ENCODE data around the gene THOC1. TPM values are rescaled to one million over a fixed set of nuclear protein-coding genes. Genes with fewer than 3 reads are reported as not detected.

The THOC1 gene
- total and polyA plus RNA-seq, 2 donors (not counting 1 experiment from before 2014, with no cell fraction given) = 18.3 to 78.7 TPM

GRCh38 chr18:267380-267687 lies 513 bp downstream of the THOC1 start:
- ATAC-seq (ENCODE audit: low read depth) = no peak
- H3K36me3 ChIP-seq (replicated peaks in 1 of 2; ENCODE audit: control extremely low read depth in 1 of 2, control insufficient read depth in 1 of 2, extremely low read depth in 1 of 2, insufficient read depth in 2 of 2, low read length in 1 of 2) = peaks cover 0 to 20% of the 10 kb centered on the region in 2 experiments
- H3K4me3 Mint-ChIP-seq = peak overlapping the region; percentile 98
- no peaks in the 10 kb centered on the region for H3K9me3 Mint-ChIP-seq (ENCODE audit: insufficient read depth)
- no peaks in the 10 kb centered on the region for H3K27me3 Mint-ChIP-seq
- no peaks in the 10 kb centered on the region for H3K27me3 ChIP-seq (replicated peaks in 1 of 4; ENCODE audit: control extremely low read depth in 1 of 4, control insufficient read depth in 3 of 4, insufficient read depth in 4 of 4, low read length in 3 of 4)
- CTCF ChIA-PET = interaction anchor here (1.3 kb wide), 1 partner anchor 109 kb away, joined by 4 read pairs; the partner anchor contains the start of gene USP14
- peak overlapping the region; percentile 71 to 100 (median 95) for H3K4me3 ChIP-seq (ENCODE audit: control extremely low read depth in 1 of 5, extremely low read depth in 1 of 5, insufficient read depth in 1 of 5, low read depth in 2 of 5, low read length in 4 of 5)
- H3K79me2 ChIP-seq (ENCODE audit: control insufficient read depth, insufficient read depth, low read length) = peaks cover 22% of the 10 kb centered on the region
- H3K4me1 Mint-ChIP-seq = peaks cover 30% of the 10 kb centered on the region
- H3K9me3 ChIP-seq (ENCODE audit: control extremely low read depth in 1 of 3, control insufficient read depth in 2 of 3, insufficient read depth in 1 of 3, low read length in 2 of 3) = no peaks in the 10 kb centered on the region
- TF ChIP-seq CTCF (IDR thresholded peaks at IDR 0.05) = no peak
- no peak for TF ChIP-seq EZH2 (IDR thresholded peaks at IDR 0.05; ENCODE audit: borderline replicate concordance, insufficient read depth, low read depth, low read length, poor library complexity, severe bottlenecking)
- 0% methylated on average over 2 of the region's 9 CpGs for WGBS (ENCODE audit: insufficient coverage)
- peak overlapping the region; percentile 86 for H3K9ac ChIP-seq (ENCODE audit: low read length)
- no peak for DNase-seq
- peaks cover 8 to 16% of the 10 kb centered on the region in 2 donors for H3K4me1 ChIP-seq (ENCODE audit: control insufficient read depth in 2 of 2, insufficient read depth in 2 of 2, low read length in 2 of 2)
- POLR2A ChIA-PET = interaction anchor here (1.1 to 1.4 kb wide), 2 partner anchors 37 to 109 kb away, joined by 3 to 5 read pairs; partner anchors contain the start of gene USP14
- peak overlapping the region; percentile 75 for H3K4me2 ChIP-seq (replicated peaks; ENCODE audit: low read depth, low read length, poor library complexity, severe bottlenecking)
- intact Hi-C loops (cut with micrococcal nuclease) = loop anchor here (5.0 kb wide), 1 partner anchor 445 kb away; the partner anchor contains the start of gene ENOSF1
- no peaks in the 10 kb centered on the region for H4K20me1 ChIP-seq (ENCODE audit: control insufficient read depth, insufficient read depth, low read length, poor library complexity, severe bottlenecking)
- H2AFZ ChIP-seq (ENCODE audit: insufficient read depth, low read depth, low read length, poor library complexity, severe bottlenecking) = peak overlapping the region; percentile 79
- peak overlapping the region; percentile 99 for H3K27ac Mint-ChIP-seq
- H3K27ac ChIP-seq (ENCODE audit: low read length in 2 of 2) = peak overlapping the region; percentile 84 to 89

GRCh38 chr18:261398-262073 lies 6.3 kb downstream of the THOC1 start:
- no peaks in the 10 kb centered on the region for H3K9me3 Mint-ChIP-seq (ENCODE audit: insufficient read depth)
- no peak overlapping the region for H2AFZ ChIP-seq (ENCODE audit: insufficient read depth, low read depth, low read length, poor library complexity, severe bottlenecking)
- no peaks in the 10 kb centered on the region for H3K27me3 Mint-ChIP-seq
- H3K27me3 ChIP-seq (replicated peaks in 1 of 4; ENCODE audit: control extremely low read depth in 1 of 4, control insufficient read depth in 3 of 4, insufficient read depth in 4 of 4, low read length in 3 of 4) = no peaks in the 10 kb centered on the region
- ChIA-PET CTCF (interaction anchor here (1.2 kb wide), 1 partner anchor 49 kb away, joined by 3 read pairs; no protein-coding TSS in a partner anchor), POLR2A (no interaction called here)
- H3K79me2 ChIP-seq (ENCODE audit: control insufficient read depth, insufficient read depth, low read length) = peaks cover 8% of the 10 kb centered on the region
- H3K9me3 ChIP-seq (ENCODE audit: control extremely low read depth in 1 of 3, control insufficient read depth in 2 of 3, insufficient read depth in 1 of 3, low read length in 2 of 3) = no peaks in the 10 kb centered on the region
- no peak overlapping the region for H3K9ac ChIP-seq (ENCODE audit: low read length)
- H3K36me3 ChIP-seq (replicated peaks in 1 of 2; ENCODE audit: control extremely low read depth in 1 of 2, control insufficient read depth in 1 of 2, extremely low read depth in 1 of 2, insufficient read depth in 2 of 2, low read length in 1 of 2) = peaks cover 0 to 59% of the 10 kb centered on the region in 2 experiments
- TF ChIP-seq EZH2 (IDR thresholded peaks at IDR 0.05; ENCODE audit: borderline replicate concordance, insufficient read depth, low read depth, low read length, poor library complexity, severe bottlenecking) (no peak), CTCF (IDR thresholded peaks at IDR 0.05) (no peak)
- H3K4me3 ChIP-seq (ENCODE audit: control extremely low read depth in 1 of 5, extremely low read depth in 1 of 5, insufficient read depth in 1 of 5, low read depth in 2 of 5, low read length in 4 of 5) = no peak overlapping the region
- intact Hi-C loops (cut with micrococcal nuclease) = no loop called here
- H4K20me1 ChIP-seq (ENCODE audit: control insufficient read depth, insufficient read depth, low read length, poor library complexity, severe bottlenecking) = no peaks in the 10 kb centered on the region
- H3K27ac Mint-ChIP-seq = no peak overlapping the region
- DNase-seq (no peak), ATAC-seq (ENCODE audit: low read depth) (no peak)
- H3K4me1 Mint-ChIP-seq = peaks cover 6% of the 10 kb centered on the region
- no peak overlapping the region for H3K4me2 ChIP-seq (replicated peaks; ENCODE audit: low read depth, low read length, poor library complexity, severe bottlenecking)
- WGBS (ENCODE audit: insufficient coverage) = no CpG with 5 or more reads among the region's 2 CpGs
- H3K4me1 ChIP-seq (ENCODE audit: control insufficient read depth in 2 of 2, insufficient read depth in 2 of 2, low read length in 2 of 2) = no peaks in the 10 kb centered on the region
- H3K4me3 Mint-ChIP-seq = no peak overlapping the region
- no peak overlapping the region for H3K27ac ChIP-seq (ENCODE audit: low read length in 2 of 2)
